NCI-H2029 treated with DMSO at 0.1 percent for 48 hours (cell line): ENCODE data around the gene PI4KA.
A peak's percentile ranks its signal among the peaks of the same experiment; 100 is the strongest.
"Not testable (repeated sequence)": the region's sequence is repeated elsewhere in the genome, so short reads cannot be mapped to it uniquely, and the experiment has no call there.

ENCODE experiments used
- DNase-seq: peaks from one replicate; lab custom pipeline; 2025; lab: John Stamatoyannopoulos, UW

Gene PI4KA

GRCh38 chr22:20749453-20749852 is 109.2 kb downstream of the PI4KA start:
- no peak for DNase-seq

- DNase-seq: peak; percentile 23
These were observed 109.7 kb downstream of the PI4KA start for GRCh38 chr22:20748731-20749428.

GRCh38 chr22:20748082-20748481 is 110.5 kb downstream of the PI4KA start:
- no peak for DNase-seq

- DNase-seq: no peak
These were observed 111.4 kb downstream of the PI4KA start for GRCh38 chr22:20747223-20747622.

GRCh38 chr22:20746431-20747189 is 112.0 kb downstream of the PI4KA start:
- no peak for DNase-seq

- DNase-seq: no peak
These were observed 113.5 kb downstream of the PI4KA start for GRCh38 chr22:20745119-20745518.

GRCh38 chr22:20744456-20744855 is 114.2 kb downstream of the PI4KA start:
- no peak for DNase-seq

GRCh38 chr22:20742764-20743163 is 115.8 kb downstream of the PI4KA start:
- DNase-seq: no peak

GRCh38 chr22:20741634-20742581 is 116.7 kb downstream of the PI4KA start:
- DNase-seq: peak; percentile 20

GRCh38 chr22:20741008-20741633 is 117.5 kb downstream of the PI4KA start:
- no peak for DNase-seq

GRCh38 chr22:20740222-20740951 is 118.2 kb downstream of the PI4KA start:
- no peak for DNase-seq

GRCh38 chr22:20738394-20739089 is 120.1 kb downstream of the PI4KA start:
- no peak for DNase-seq

- not testable (repeated sequence) for DNase-seq
These were observed 121.7 kb downstream of the PI4KA start for GRCh38 chr22:20736891-20737290.

GRCh38 chr22:20735356-20736162 is 123.1 kb downstream of the PI4KA start:
- not testable (repeated sequence) for DNase-seq

- DNase-seq: not testable (repeated sequence)
These were observed 126.2 kb downstream of the PI4KA start for GRCh38 chr22:20732431-20732830.

- no peak for DNase-seq
These were observed 129.4 kb downstream of the PI4KA start for GRCh38 chr22:20729194-20729593.

GRCh38 chr22:20728523-20729190 is 130.0 kb downstream of the PI4KA start:
- no peak for DNase-seq

GRCh38 chr22:20727118-20728015 is 131.2 kb downstream of the PI4KA start:
- DNase-seq: no peak
